ENCODE measurements around the gene NPSR1.

Gene NPSR1

DNA sequence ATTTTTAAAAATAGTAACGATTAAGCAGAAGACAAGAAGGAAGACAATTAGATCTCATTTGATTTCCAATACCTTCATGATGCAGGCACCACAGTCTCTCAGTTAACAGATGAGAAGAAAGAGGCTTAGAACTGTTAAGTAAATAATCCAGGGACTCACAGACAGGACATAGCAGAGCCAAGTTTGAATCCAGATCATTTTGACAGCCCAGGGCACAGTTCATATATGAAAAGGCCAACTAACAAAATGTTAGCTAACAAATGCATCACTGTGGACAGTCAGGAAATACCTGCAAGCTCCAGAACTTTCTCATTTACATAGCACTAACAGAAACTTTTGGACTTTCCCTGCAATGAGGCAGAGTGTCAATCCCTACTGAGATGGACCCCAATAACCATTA, 4.2 kb upstream of the NPSR1 start:
- DNase-seq (ENCODE audit: extremely low read depth, low read depth), result no peak
- TF ChIP-seq, protein P1, sequence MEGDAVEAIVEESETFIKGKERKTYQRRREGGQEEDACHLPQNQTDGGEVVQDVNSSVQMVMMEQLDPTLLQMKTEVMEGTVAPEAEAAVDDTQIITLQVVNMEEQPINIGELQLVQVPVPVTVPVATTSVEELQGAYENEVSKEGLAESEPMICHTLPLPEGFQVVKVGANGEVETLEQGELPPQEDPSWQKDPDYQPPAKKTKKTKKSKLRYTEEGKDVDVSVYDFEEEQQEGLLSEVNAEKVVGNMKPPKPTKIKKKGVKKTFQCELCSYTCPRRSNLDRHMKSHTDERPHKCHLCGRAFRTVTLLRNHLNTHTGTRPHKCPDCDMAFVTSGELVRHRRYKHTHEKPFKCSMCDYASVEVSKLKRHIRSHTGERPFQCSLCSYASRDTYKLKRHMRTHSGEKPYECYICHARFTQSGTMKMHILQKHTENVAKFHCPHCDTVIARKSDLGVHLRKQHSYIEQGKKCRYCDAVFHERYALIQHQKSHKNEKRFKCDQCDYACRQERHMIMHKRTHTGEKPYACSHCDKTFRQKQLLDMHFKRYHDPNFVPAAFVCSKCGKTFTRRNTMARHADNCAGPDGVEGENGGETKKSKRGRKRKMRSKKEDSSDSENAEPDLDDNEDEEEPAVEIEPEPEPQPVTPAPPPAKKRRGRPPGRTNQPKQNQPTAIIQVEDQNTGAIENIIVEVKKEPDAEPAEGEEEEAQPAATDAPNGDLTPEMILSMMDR (IDR thresholded peaks at IDR 0.05; ENCODE audit: low read depth, low read length, missing control alignments), result no peak
- H3K4me3 ChIP-seq (replicated peaks; ENCODE audit: low read depth, low read length), result no peak overlapping the region

DNA sequence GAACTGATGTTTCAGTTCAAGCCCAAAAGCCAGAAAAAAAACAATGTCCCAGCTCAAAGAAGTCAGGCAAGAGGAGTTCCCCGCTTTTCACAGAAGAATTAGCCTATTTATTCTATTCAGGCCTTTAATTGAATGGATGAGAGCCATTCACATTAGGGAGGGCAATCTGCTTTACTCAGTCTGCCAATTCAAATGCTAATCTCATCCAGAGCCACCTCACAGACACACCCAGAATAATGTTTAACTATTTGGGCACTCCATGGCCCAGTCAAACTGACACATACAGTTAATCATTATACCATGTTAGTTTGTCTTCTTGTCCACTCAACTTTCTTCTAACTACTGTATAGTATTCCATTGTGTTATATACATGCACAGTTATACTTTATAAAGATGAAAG, 2.6 kb upstream of the NPSR1 start:
- no peak overlapping the region for H3K4me3 ChIP-seq (replicated peaks; ENCODE audit: low read depth, low read length)
- DNase-seq (ENCODE audit: extremely low read depth, low read depth), result no peak
- TF ChIP-seq, protein P1 (IDR thresholded peaks at IDR 0.05; ENCODE audit: low read depth, low read length, missing control alignments), result no peak

DNA sequence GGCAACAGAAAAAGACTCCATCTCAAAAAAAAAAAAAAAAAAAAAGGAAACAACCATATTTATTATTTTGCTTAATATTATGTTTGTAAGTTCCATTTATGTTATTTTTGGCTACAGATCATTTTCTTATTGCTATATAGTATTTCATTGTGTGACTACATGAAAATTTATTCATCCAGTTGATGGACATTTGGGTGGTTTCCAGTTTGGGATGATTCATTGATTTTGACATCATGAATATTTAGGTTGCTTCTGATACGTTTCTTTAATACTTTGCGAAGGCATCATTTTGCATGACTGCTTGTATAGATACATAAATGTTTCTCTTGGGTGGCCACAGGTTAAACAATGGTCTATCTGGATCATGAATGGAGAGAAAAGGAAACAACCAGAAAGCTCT, 2.0 kb upstream of the NPSR1 start:
- TF ChIP-seq, protein P1 (IDR thresholded peaks at IDR 0.05; ENCODE audit: low read depth, low read length, missing control alignments), result no peak
- H3K4me3 ChIP-seq (replicated peaks; ENCODE audit: low read depth, low read length), result no peak overlapping the region
- DNase-seq (ENCODE audit: extremely low read depth, low read depth), result no peak

DNA sequence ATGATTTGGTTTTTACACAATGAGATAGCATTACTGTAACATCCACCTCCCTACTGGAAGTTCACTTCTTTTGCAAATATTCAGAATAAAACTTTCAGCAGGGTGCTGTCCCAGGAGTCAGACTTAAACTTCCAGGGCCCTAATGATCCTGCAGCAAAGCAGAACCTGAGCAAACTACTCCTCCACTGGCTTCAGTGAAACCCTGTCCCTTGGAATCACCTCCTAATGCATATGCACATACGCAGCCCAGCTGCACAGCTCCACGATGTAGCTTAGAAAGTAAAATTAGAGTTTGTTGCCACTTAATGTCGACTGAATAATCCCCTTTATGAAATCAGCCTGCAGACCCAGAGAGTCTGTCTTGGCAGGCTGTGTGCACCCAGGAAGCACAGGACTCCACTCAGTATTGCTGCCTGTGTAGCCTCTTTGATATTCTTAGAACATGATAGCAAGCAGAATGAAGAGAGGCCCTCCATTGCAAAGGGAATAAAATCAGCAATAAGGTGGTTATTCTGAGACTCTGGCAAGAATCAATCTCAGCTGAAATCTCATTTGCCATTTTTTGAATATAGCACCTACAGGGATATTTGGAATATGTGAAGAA, 1.6 kb downstream of the NPSR1 start:
- no peak overlapping the region for H3K4me3 ChIP-seq (replicated peaks; ENCODE audit: low read depth, low read length)
- DNase-seq (ENCODE audit: extremely low read depth, low read depth), result no peak
- TF ChIP-seq, protein P1 (IDR thresholded peaks at IDR 0.05; ENCODE audit: low read depth, low read length, missing control alignments), result no peak

DNA sequence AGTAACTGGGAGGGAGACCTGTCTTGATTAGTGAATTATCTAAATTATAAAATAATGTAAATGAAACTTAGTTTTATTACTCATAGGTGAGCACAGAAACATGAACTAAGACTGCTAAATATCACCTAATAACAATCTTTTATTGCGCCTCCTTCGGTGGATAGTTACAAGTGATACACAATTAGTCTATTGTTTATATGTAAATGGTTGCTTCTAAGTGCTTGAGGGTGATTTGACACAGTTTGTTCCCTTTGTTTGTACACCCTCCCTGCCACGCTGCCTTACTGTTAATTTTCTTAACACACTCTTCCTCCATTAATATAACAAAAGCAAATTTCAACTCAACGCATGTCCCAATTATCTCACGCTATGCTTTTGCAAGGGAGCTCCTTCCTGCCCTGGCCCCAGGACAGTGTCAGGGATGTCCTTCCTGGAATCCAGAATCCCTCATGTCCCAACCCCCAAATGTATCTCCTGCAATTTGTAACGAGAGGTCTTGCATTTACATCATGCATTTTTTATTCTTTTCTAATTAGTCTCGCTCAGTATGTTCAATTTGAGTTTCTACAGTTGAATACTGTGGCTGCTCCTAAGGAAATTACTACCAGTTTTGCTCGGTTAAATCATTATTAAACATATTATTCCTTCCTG, 4.2 kb downstream of the NPSR1 start:
- TF ChIP-seq, protein P1 (IDR thresholded peaks at IDR 0.05; ENCODE audit: low read depth, low read length, missing control alignments), result no peak
- no peak for DNase-seq (ENCODE audit: extremely low read depth, low read depth)
- no peak overlapping the region for H3K4me3 ChIP-seq (replicated peaks; ENCODE audit: low read depth, low read length)

DNA sequence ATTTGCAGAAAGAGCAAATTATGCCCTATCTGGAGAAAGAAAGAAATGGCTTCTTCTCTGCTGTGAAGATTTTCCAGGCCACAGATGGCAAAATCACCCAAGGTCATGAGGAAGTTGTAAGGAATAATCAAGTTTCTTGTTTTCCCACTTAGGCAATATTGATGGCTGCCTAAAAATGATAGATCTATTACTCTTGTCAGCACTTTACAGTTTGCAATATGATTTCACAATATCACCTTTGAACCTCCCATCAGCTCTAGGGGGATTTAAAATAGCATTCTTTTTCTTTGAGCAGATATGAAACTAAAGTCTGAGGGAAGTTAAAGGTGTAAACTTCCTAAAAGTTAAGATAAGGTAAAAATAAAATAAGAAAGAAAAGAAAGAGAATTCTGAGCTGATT, 6.7 kb downstream of the NPSR1 start:
- H3K4me3 ChIP-seq (replicated peaks; ENCODE audit: low read depth, low read length), result no peak overlapping the region
- no peak for DNase-seq (ENCODE audit: extremely low read depth, low read depth)
- TF ChIP-seq, protein P1 (IDR thresholded peaks at IDR 0.05; ENCODE audit: low read depth, low read length, missing control alignments), result no peak

Measured in HFF-Myc (cell line).